ENCODE data around the gene FN3K.
"Not testable (repeated sequence)": the region's sequence is repeated elsewhere in the genome, so short reads cannot be mapped to it uniquely, and the experiment has no call there.

FN3K gene

DNA sequence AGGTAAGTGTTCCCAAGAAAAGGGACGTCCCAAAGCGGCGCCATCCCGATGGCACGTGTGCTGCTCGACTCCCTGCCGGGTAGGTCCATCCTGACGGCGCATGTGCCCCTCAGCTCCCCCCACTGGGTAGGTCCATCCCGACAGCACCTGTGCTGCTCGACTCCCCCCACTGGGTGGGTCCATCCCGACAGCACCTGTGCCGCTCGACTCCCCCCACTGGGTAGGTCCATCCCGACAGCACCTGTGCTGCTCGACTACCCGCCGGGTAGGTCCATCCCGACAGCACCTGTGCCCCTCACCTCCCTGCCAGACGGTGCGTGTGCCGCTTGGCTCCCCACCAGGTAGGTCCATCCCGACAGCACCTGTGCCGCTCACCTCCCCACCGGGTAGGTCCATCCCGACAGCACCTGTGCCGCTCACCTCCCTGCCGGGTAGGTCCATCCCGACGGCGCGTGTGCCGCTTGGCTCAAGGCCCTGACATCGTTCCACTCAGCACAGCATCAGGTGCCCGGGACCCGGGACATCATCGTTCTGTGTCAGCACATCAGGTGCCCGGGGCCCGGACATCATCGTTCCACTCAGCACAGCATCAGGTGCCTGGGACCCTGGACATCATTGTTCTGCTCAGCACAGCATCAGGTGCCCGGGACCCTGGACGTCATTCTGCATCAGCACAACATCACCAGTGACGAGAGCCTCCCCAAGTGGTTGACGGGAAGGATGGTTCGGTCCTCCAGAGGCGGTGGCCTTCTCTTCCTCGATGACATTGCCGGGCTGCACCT lies 5.7 kb upstream of the FN3K start:
- no peak for DNase-seq (ENCODE audit: low read depth in 1 of 2, low spot score in 1 of 2)
- TF ChIP-seq JUND (IDR thresholded peaks at IDR 0.05; ENCODE audit: low read depth), result no peak
- in situ Hi-C loops (cut with HindIII; ENCODE audit: low pct_unique_long_range_greater_than_20kb, low sequenced_read_pairs), result no loop called here

DNA sequence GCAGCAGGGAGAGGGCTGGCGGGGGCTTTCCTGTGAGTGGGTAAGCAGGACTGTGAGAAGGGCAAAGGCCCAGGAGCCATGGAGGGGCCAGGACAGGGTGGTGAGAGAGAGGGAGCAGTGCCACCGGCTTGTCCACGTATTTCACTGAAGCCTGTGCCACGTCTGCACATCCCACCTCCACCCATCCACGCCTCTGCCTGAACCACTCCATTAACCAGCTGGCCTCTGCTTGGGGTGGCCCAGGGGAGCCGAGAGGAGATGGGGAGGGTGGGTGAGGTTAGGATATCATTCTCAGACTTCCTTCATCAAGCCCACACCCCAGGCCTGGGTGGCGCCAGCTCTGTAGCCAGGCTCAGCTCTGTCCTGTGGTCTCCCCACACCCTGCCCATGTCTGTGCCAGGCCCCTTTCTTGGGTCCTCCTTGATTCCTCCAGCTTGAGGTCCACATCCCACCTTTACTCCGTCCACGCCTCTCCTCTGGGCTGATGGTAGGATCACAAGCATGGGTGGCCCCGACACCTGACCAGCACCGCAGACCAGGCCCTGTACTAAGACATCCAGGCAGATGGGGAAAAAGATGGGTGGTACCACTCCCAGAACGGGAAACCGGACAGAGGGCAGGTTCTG lies 3.2 kb upstream of the FN3K start:
- in situ Hi-C loops (cut with HindIII; ENCODE audit: low pct_unique_long_range_greater_than_20kb, low sequenced_read_pairs), result no loop called here
- DNase-seq (ENCODE audit: low read depth in 1 of 2, low spot score in 1 of 2), result no peak
- no peak for TF ChIP-seq JUND (IDR thresholded peaks at IDR 0.05; ENCODE audit: low read depth)

DNA sequence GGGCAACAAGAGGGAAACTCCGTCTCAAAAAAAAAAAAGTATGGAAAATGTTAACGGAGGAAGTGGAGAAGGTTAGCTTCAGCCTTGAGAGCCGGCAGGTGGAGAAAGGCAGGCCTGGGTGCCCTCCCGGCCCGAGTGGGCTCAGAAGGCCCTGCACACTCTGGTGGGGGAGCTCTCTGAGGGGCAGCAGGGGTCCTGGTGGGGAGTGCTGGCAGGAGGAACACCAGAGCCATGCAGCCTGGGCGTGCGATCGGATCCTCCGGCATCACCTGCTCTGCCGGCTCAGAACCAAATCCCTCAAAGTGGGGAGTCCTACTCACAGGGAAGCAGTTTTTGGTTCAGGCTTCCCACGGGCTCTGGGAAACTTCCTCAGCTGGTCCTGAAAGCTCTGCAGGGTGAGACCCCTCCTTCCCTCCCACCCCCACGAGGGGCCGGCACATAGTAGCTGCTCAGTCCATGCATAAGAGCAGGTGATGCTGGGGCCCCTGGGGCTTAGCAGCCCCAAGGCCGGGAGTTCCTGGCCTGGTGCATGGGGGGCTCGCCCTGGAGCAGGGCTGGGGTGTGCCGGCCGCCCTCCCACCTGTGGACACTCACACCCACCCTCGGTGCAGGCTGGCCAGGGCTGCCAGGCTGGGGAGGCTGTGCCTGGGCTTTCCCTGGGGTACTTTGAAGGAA lies 1.2 kb downstream of the FN3K start:
- TF ChIP-seq JUND (IDR thresholded peaks at IDR 0.05; ENCODE audit: low read depth), result no peak
- in situ Hi-C loops (cut with HindIII; ENCODE audit: low pct_unique_long_range_greater_than_20kb, low sequenced_read_pairs), result no loop called here

DNA sequence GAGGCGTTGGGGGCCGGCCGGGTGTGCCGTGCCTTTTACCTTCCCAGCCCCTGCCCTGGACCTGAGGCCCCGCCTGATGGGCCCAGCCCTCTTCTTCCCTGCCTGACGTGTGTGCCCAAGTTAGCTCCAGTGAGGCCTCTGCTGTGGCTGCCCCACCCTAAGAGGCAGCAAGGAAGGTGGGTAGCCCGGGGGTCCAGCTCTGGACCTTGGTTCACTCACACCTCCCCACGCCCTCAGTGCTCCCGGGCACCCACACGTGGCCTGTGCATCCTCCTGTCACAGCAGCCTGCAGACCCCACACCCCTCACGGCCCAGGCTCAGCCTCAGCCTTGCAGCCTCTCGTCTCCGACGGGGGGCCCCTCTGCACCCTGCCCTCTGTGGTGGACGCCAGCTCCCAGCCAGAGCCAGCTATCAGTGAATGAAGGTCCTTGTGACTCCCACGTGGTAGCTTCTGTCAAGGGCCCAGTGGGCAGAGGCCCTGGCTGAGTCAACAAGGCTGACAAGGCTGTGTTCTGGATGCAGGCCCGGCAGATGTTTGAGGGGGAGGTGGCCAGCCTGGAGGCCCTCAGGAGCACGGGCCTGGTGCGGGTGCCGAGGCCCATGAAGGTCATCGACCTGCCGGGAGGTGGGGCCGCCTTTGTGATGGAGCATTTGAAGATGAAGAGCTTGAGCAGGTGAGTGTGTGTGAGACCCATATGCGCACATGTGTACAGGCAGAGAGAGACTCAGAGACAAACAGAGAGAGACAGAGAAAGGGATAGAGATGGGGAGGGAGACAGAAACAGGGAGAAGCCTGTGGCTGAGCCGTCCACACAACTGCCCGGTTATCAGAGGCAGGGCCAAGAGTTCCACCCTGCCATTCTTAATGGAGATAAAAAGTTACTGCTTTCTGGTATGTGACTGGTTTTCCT lies 2.8 kb downstream of the FN3K start:
- DNase-seq (ENCODE audit: low read depth in 1 of 2, low spot score in 1 of 2), result no peak
- TF ChIP-seq JUND (IDR thresholded peaks at IDR 0.05; ENCODE audit: low read depth), result no peak
- in situ Hi-C loops (cut with HindIII; ENCODE audit: low pct_unique_long_range_greater_than_20kb, low sequenced_read_pairs), result no loop called here

More for the DNA sequence above, 1.2 kb downstream of the FN3K start:
- no peak for DNase-seq (ENCODE audit: low read depth in 1 of 2, low spot score in 1 of 2)

DNA sequence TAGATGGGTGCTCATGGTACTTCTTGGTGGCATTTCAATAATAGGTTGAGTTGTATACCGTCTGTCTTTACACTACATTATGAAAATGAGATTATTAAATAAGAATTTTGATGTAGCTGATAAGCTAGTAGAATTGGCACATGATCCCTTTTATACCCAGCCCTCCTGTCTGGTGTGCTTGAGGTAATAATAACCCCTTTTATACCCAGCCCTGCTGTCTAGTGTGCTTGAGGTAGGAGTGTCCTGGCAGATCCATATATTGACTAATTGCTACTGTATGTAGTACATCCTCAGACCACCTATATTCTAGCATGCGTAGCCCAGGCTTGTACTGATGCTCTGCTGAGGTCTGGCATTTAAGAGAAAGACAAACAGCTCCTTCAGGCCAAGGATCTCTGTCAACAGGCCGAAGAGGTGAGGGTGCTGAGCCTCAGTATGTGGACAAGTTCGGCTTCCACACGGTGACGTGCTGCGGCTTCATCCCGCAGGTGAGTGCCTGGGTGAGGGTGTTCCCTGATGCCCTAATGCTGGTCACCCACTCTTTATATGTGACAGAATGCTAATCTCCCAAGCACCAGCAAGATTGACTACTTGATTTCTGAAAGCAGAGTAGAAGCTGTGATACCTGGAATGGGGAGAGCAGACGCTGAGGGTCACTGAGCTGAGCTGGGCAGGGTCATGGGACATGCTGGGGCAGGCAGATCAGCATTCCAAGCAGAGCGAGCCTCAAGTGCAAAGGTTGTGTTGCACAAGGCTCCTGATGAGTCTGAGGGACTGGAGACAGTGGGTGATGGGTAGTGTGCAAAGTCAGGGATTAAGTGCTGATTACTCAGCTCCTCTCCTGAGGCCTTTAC lies 5.7 kb downstream of the FN3K start:
- no peak for TF ChIP-seq JUND (IDR thresholded peaks at IDR 0.05; ENCODE audit: low read depth)
- no peak for DNase-seq (ENCODE audit: low read depth in 1 of 2, low spot score in 1 of 2)
- in situ Hi-C loops (cut with HindIII; ENCODE audit: low pct_unique_long_range_greater_than_20kb, low sequenced_read_pairs), result no loop called here

DNA sequence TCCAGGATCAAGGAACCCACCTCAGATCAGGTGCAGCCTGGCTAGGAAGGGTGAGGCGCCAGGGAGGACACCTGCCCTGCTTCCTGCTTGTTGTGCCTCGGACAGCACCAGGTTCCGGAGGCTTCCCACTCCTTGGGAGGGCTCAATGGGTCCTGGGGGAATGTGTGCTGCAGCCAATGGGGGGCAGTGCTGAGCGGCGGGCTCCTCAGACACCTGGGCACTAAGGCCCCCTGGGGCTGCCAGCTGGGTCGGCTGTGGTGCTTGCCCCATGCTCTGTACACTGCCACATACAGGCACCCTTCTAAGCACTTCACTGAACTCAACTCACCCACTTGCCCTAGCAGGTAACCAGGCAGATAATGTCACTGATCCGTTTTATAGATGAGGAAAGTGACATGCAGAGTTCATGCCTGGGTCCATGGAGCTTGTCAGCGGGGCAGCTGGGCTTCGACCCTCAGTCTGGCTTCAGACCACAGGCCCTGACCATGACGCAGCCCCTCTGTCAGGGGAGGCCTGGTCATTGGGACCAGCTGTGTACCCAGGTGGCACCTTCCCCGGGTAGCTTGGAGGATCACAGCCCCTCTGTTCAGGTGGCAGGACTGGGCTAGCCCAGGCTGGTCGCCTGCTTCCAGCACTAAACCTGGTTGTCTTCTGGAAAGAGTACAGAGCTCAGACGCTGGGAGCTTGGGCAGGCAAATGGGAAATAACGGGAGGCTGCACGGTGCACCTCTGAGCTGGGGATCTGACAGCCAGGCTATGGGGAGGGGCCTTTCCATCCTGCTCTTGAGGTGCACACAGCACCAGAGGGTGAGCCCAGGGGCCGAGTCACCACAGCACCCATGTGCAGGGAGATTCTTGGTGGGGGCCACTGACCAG lies 8.2 kb downstream of the FN3K start:
- TF ChIP-seq JUND (IDR thresholded peaks at IDR 0.05; ENCODE audit: low read depth), result no peak
- DNase-seq (ENCODE audit: low read depth in 1 of 2, low spot score in 1 of 2), result no peak
- in situ Hi-C loops (cut with HindIII; ENCODE audit: low pct_unique_long_range_greater_than_20kb, low sequenced_read_pairs), result no loop called here

DNA sequence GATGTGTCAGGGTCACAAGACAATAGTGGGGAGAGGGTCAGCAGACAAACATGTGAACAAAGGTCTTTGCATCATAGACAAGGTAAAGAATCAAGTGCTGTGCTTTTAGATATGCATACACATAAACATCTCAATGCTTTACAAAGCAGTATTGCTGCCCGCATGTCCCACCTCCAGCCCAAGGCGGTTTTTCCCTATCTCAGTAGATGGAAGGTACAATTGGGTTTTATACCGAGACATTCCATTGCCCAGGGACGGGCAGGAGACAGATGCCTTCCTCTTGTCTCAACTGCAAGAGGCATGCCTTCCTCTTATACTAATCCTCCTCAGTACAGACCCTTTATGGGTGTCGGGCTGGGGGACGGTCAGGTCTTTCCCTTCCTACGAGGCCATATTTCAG lies 9.3 kb downstream of the FN3K start:
- in situ Hi-C loops (cut with HindIII; ENCODE audit: low pct_unique_long_range_greater_than_20kb, low sequenced_read_pairs); DNase-seq (ENCODE audit: low read depth in 1 of 2, low spot score in 1 of 2): not testable (repeated sequence)

DNA sequence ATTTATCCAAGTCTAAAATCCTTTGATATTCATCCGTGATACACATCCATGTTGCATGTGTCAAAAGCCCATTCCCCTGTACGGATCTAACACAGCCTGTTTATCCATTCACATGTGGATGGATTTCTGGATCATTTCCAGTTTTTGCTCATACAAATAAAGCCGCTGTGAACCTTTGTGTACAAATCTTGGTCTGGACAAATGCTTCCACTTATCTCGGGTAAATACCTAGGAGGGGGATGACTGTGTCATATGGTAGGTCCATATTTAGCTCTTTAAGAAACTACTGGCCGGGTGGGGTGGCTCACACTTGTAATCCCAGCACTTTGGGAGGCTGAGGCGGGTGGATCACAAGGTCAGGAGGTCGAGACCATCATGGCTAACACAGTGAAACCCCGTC lies 10.1 kb downstream of the FN3K start:
- DNase-seq (ENCODE audit: low read depth in 1 of 2, low spot score in 1 of 2), result no peak
- in situ Hi-C loops (cut with HindIII; ENCODE audit: low pct_unique_long_range_greater_than_20kb, low sequenced_read_pairs), result no loop called here
- no peak for TF ChIP-seq JUND (IDR thresholded peaks at IDR 0.05; ENCODE audit: low read depth)

- DNase-seq (ENCODE audit: low read depth in 1 of 2, low spot score in 1 of 2), result no peak
- TF ChIP-seq JUND (IDR thresholded peaks at IDR 0.05; ENCODE audit: low read depth), result no peak
- in situ Hi-C loops (cut with HindIII; ENCODE audit: low pct_unique_long_range_greater_than_20kb, low sequenced_read_pairs), result no loop called here
These were observed 13.3 kb downstream of the FN3K start for GRCh38 chr17:82748756-82749155.

GRCh38 chr17:82750241-82750908 lies 15.0 kb downstream of the FN3K start:
- in situ Hi-C loops (cut with HindIII; ENCODE audit: low pct_unique_long_range_greater_than_20kb, low sequenced_read_pairs), result no loop called here
- TF ChIP-seq JUND (IDR thresholded peaks at IDR 0.05; ENCODE audit: low read depth), result no peak
- no peak for DNase-seq (ENCODE audit: low read depth in 1 of 2, low spot score in 1 of 2)
